Activated CD8-positive, alpha-beta T cell treated with anti-CD3 and anti-CD28 coated beads for 36 hours (primary cell): ENCODE data around the gene AOAH. TPM values are rescaled to one million over a fixed set of nuclear protein-coding genes. Genes with fewer than 3 reads are reported as not detected.

ENCODE experiments used
- ATAC-seq: fragments of 200-7000 bp; cut with Tn5 transposase; one replicate; pipeline ENCODE4 v1.10.0; 2021; ENCODE audit warnings: mild to moderate bottlenecking, moderate library complexity
- CTCF ChIA-PET: fragments of 350-600 bp; sonication (Branson Sonifier 250); formaldehyde crosslinking; loops from one replicate; lab custom pipeline; 2021; ENCODE audit warnings: antibody characterized with exemption; lab: Charles Lee
- POLR2A ChIA-PET: fragments of 350-600 bp; sonication (Branson Sonifier 250); formaldehyde crosslinking; loops from one replicate; lab custom pipeline; 2021; ENCODE audit warnings: antibody characterized with exemption; lab: Charles Lee
- DNase-seq: peaks from one replicate; pipeline ENCODE4 v3.0.0-alpha.2; 2020
- H3K27ac Mint-ChIP-seq: one replicate; pipeline ENCODE4 v1.8.0; 2021; ENCODE audit warnings: mild to moderate bottlenecking, mixed read lengths
- H3K27me3 Mint-ChIP-seq: one replicate; pipeline ENCODE4 v1.8.0; 2021; ENCODE audit warnings: mixed read lengths
- H3K36me3 Mint-ChIP-seq: one replicate; pipeline ENCODE4 v1.8.0; 2021; ENCODE audit warnings: low read depth, mixed read lengths
- H3K4me1 Mint-ChIP-seq: one replicate; pipeline ENCODE4 v1.8.0; 2021; ENCODE audit warnings: low read depth, mixed read lengths
- H3K4me3 Mint-ChIP-seq: one replicate; pipeline ENCODE4 v1.8.0; 2021; ENCODE audit warnings: mild to moderate bottlenecking, moderate library complexity, mixed read lengths
- H3K9me3 Mint-ChIP-seq: one replicate; pipeline ENCODE4 v1.8.0; 2021; ENCODE audit warnings: mixed read lengths
- intact Hi-C: fragments of 100-400 bp; cut with micrococcal nuclease; formaldehyde crosslinking; loops from one replicate; pipeline ENCODE4 v1.10.0; 2022
- total RNA-seq, 2 experiments: library from RNA; stranded (reverse); gene quantifications; one replicate each; pipeline ENCODE4 v1.2.3, GENCODE V29; 2021
- TF ChIP-seq, protein P1 (sequence below): fragments of 200-600 bp; IDR thresholded peaks from one replicate; pipeline ENCODE4 v1.8.0; 2022; ENCODE audit warnings: antibody characterized with exemption, mild to moderate bottlenecking

AOAH gene
- total RNA-seq, 2 experiments from 2014 or later: 10.4 to 17.1 TPM

DNA sequence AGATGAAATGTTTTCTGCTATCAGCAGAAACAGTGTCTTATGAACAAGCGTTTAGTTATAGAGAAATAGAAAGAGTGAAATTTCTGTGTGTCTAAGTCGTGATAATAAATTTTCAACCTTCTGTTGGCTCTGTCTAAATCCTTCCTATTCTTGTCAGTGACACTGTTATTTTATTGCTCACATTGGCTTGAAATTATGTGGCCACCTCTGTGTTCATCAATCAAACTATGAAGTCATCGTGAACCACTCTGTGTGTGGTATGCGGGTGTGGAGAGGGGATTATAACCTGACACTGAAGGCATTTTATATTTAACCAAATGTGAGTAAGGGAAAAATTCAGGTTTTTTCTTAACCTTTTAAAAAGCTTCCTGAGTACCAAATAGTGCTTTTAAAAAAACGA is 12.3 kb downstream of the AOAH start:
- H3K27me3 Mint-ChIP-seq: no peaks in the 10 kb centered on the region
- intact Hi-C loops: no loop called here
- POLR2A ChIA-PET: no interaction called here
- CTCF ChIA-PET: interaction anchor here (0.6 kb wide), 1 partner anchor 117 kb away, joined by 3 read pairs; no protein-coding TSS in a partner anchor
- ATAC-seq (peak; percentile 57), DNase-seq (no peak)
- H3K36me3 Mint-ChIP-seq: peaks cover 52% of the 10 kb centered on the region
- peaks cover 10% of the 10 kb centered on the region for H3K9me3 Mint-ChIP-seq
- TF ChIP-seq, protein P1, sequence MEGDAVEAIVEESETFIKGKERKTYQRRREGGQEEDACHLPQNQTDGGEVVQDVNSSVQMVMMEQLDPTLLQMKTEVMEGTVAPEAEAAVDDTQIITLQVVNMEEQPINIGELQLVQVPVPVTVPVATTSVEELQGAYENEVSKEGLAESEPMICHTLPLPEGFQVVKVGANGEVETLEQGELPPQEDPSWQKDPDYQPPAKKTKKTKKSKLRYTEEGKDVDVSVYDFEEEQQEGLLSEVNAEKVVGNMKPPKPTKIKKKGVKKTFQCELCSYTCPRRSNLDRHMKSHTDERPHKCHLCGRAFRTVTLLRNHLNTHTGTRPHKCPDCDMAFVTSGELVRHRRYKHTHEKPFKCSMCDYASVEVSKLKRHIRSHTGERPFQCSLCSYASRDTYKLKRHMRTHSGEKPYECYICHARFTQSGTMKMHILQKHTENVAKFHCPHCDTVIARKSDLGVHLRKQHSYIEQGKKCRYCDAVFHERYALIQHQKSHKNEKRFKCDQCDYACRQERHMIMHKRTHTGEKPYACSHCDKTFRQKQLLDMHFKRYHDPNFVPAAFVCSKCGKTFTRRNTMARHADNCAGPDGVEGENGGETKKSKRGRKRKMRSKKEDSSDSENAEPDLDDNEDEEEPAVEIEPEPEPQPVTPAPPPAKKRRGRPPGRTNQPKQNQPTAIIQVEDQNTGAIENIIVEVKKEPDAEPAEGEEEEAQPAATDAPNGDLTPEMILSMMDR: no peak
- peaks cover 56% of the 10 kb centered on the region for H3K4me1 Mint-ChIP-seq
- no peak overlapping the region for H3K4me3 Mint-ChIP-seq
- H3K27ac Mint-ChIP-seq: peak overlapping the region; percentile 75

DNA sequence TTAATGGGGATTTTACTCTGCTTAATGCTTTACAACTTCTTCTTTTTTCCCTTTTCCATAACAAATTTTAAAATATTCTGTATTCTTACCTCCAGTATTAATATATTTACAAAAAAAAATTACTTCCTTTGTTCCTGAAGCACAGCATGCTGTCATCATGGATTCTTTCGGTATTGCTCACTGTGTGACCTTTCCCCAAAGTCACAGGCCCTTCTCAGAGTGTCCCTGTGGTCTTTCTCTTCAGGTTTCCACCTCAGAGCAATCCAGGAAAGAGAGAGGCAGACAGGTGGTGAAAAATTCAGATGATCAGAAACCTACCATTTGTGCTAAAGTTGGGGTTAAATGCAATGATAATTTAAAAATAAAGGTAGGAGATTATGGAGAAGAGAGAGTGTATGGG is 13.0 kb downstream of the AOAH start:
- Mint-ChIP-seq H3K27me3 (no peaks in the 10 kb centered on the region), H3K9me3 (peaks cover 8% of the 10 kb centered on the region), H3K4me3 (peak overlapping the region; percentile 27), H3K36me3 (peaks cover 54% of the 10 kb centered on the region), H3K27ac (peak overlapping the region; percentile 75), H3K4me1 (peaks cover 61% of the 10 kb centered on the region)
- intact Hi-C loops: no loop called here
- ATAC-seq (peak; percentile 34), DNase-seq (no peak)
- CTCF ChIA-PET: interaction anchor here (1.0 kb wide), 1 partner anchor 21 kb away, joined by 3 read pairs; no protein-coding TSS in a partner anchor
- TF ChIP-seq, protein P1: no peak
- POLR2A ChIA-PET: no interaction called here

DNA sequence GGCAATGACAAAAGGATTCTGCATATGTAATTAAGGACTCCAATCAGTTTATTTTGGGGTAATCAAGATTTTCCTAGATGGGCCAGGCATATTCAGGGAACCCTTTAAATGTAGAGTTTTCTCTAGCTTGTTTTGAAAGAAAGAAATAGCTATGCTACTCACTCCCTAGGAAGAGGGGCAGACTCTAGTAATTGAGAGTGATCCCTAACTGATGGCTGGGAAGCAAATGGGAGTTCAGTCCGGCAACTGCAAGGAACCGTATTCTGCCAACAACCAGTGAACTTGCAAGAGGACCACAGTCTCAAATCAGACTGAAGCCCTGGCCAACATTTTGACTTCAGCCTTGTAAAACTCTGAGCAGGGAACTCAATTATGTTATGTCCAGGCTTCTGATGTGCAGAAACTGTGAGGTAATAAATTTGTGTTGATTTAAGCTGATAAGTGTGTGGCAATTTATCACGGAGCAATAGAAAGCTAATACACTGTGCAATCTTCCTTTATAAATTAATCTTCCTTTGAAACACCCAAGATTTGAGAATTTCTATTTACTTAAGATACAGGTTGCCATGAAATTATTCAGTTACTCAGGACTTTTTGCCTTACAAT is 14.0 kb downstream of the AOAH start:
- intact Hi-C loops: no loop called here
- H3K4me1 Mint-ChIP-seq: peaks cover 64% of the 10 kb centered on the region
- TF ChIP-seq, protein P1: no peak
- CTCF ChIA-PET: interaction anchor here (1.2 kb wide), 1 partner anchor 12 kb away, joined by 3 read pairs; no protein-coding TSS in a partner anchor
- peaks cover 15% of the 10 kb centered on the region for H3K9me3 Mint-ChIP-seq
- POLR2A ChIA-PET: no interaction called here
- no peak overlapping the region for H3K4me3 Mint-ChIP-seq
- peaks cover 63% of the 10 kb centered on the region for H3K36me3 Mint-ChIP-seq
- no peak for ATAC-seq
- H3K27ac Mint-ChIP-seq: peak overlapping the region; percentile 13
- no peak for DNase-seq
- no peaks in the 10 kb centered on the region for H3K27me3 Mint-ChIP-seq

DNA sequence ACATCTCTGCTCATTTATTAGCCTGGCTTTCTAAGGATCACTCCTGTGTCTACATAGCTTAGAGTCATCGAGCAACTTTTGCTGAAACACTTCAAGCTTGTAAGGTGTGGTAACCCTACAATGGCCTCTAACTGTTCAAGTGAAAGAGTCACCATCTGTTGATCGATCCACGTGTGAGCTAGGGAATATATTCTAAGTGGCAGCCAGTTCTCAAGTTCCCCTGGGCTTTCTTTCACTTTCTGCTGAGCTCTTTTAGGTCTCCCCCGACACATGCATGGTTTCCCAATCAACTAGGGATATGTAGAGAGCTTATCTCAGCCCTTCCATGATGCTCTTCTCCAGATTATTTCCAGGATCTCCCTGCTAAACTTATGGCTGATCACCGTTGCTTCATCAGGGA is 15.5 kb downstream of the AOAH start:
- ATAC-seq: no peak
- CTCF ChIA-PET: interaction anchor here (0.7 to 1.7 kb wide), 6 partner anchors 8 to 473 kb away, joined by 3 to 5 read pairs (median 3); no protein-coding TSS in a partner anchor
- intact Hi-C loops: no loop called here
- Mint-ChIP-seq H3K9me3 (peaks cover 30% of the 10 kb centered on the region), H3K4me1 (peaks cover 78% of the 10 kb centered on the region), H3K4me3 (peak overlapping the region; percentile 15), H3K27ac (peak overlapping the region; percentile 76), H3K36me3 (peaks cover 75% of the 10 kb centered on the region), H3K27me3 (no peaks in the 10 kb centered on the region)
- TF ChIP-seq, protein P1: no peak
- POLR2A ChIA-PET: interaction anchor here (1.1 to 1.9 kb wide), 3 partner anchors 18 to 31 kb away, joined by 3 to 6 read pairs (median 4); no protein-coding TSS in a partner anchor
- no peak for DNase-seq

DNA sequence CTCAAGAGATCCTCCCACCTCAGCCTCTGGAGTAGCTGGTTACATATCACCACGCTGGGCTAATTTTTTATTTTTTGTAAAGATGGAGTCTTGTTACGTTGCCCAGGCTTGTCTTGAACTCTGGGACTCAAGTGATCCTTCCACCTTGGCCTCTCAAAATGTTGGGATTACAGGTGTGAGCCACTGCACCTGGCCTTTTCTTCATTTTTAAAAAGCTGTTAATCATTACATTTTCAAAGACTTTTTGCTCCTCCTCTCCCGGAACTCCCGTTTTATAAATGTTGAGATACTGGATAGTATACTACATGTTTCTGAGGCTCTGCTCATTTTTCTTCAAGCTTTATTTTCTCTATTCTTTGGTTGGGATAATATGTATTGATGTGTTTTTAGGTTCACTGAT is 16.4 kb downstream of the AOAH start:
- ChIA-PET CTCF (interaction anchor here (1.1 to 1.7 kb wide), 5 partner anchors 9 to 82 kb away, joined by 3 to 4 read pairs (median 3); no protein-coding TSS in a partner anchor), POLR2A (interaction anchor here (0.6 to 1.9 kb wide), 5 partner anchors 12 to 740 kb away, joined by 3 to 6 read pairs (median 4); partner anchors contain the start of gene AOAH)
- no peaks in the 10 kb centered on the region for H3K27me3 Mint-ChIP-seq
- H3K9me3 Mint-ChIP-seq: peaks cover 27% of the 10 kb centered on the region
- TF ChIP-seq, protein P1: no peak
- peak overlapping the region; percentile 22 for H3K4me3 Mint-ChIP-seq
- peaks cover 83% of the 10 kb centered on the region for H3K4me1 Mint-ChIP-seq
- ATAC-seq (peak; percentile 38), DNase-seq (no peak)
- H3K27ac Mint-ChIP-seq: peak overlapping the region; percentile 90
- intact Hi-C loops: no loop called here
- peaks cover 77% of the 10 kb centered on the region for H3K36me3 Mint-ChIP-seq
